Neural progenitor cell (in vitro differentiated cells): ENCODE measurements around the gene SLC44A5. TPM values are rescaled to one million over a fixed set of nuclear protein-coding genes. Genes with fewer than 3 reads are reported as not detected.

Experiments used
- DNase-seq: peaks from one replicate; pipeline ENCODE4 v3.0.0-alpha.2; 2016; ENCODE audit warnings: low spot score
- H2AFZ ChIP-seq: fragments of 200-600 bp; sonication (generic); replicated peaks from 2 replicates; pipeline ENCODE4 v1.6.1; 2016; ENCODE audit warnings: antibody characterized with exemption
- H3F3A ChIP-seq: fragments of 200-600 bp; sonication (generic); 2 replicates; pipeline ENCODE4 v1.6.1; 2016; ENCODE audit warnings: antibody characterized with exemption, low read depth
- H3K27ac ChIP-seq: fragments of 200-600 bp; sonication (generic); 2 replicates; pipeline ENCODE4 v1.5.1; 2016; ENCODE audit warnings: mild to moderate bottlenecking
- H3K27me3 ChIP-seq: fragments of 200-600 bp; sonication (generic); 2 replicates; pipeline ENCODE4 v1.6.1; 2016; ENCODE audit warnings: mild to moderate bottlenecking, moderate library complexity
- H3K36me3 ChIP-seq: fragments of 200-600 bp; sonication (generic); 2 replicates; pipeline ENCODE4 v1.5.1; 2016
- H3K4me1 ChIP-seq: fragments of 200-600 bp; sonication (generic); 2 replicates; pipeline ENCODE4 v1.6.1; 2016; ENCODE audit warnings: mixed run types
- H3K4me2 ChIP-seq: fragments of 200-600 bp; sonication (generic); 2 replicates; pipeline ENCODE4 v1.6.1; 2016
- H3K4me3 ChIP-seq: fragments of 200-600 bp; sonication (generic); 2 replicates; pipeline ENCODE4 v1.5.1; 2016
- H3K79me2 ChIP-seq: fragments of 200-600 bp; sonication (generic); 2 replicates; pipeline ENCODE4 v1.6.1; 2016; ENCODE audit warnings: low read depth
- H3K9ac ChIP-seq: fragments of 200-600 bp; sonication (generic); 2 replicates; pipeline ENCODE4 v1.6.1; 2016
- H3K9me3 ChIP-seq: fragments of 200-600 bp; sonication (generic); 2 replicates; pipeline ENCODE4 v1.5.1; 2016; ENCODE audit warnings: low read depth
- H4K20me1 ChIP-seq: fragments of 200-600 bp; sonication (generic); 2 replicates; pipeline ENCODE4 v1.6.1; 2016; ENCODE audit warnings: low read depth
- H3K27ac Mint-ChIP-seq: 3 replicates; pipeline ENCODE4 v1.8.0; 2021; ENCODE audit warnings: mixed read lengths
- H3K27me3 Mint-ChIP-seq: 2 replicates; pipeline ENCODE4 v1.8.0; 2022; ENCODE audit warnings: low read depth, mild to moderate bottlenecking, inconsistent platforms, moderate library complexity, mixed read lengths; ENCODE audit not compliant: insufficient read depth
- H3K36me3 Mint-ChIP-seq: 3 replicates; pipeline ENCODE4 v1.8.0; 2021; ENCODE audit warnings: mixed read lengths
- H3K4me1 Mint-ChIP-seq: 3 replicates; pipeline ENCODE4 v1.8.0; 2021; ENCODE audit warnings: mixed read lengths
- H3K4me3 Mint-ChIP-seq: 3 replicates; pipeline ENCODE4 v1.8.0; 2021; ENCODE audit warnings: mild to moderate bottlenecking, moderate library complexity, mixed read lengths
- H3K9me3 Mint-ChIP-seq: 3 replicates; pipeline ENCODE4 v1.8.0; 2020; ENCODE audit warnings: mixed read lengths
- EZH2 ChIP-seq: fragments of 200-600 bp; sonication (generic); IDR thresholded peaks from 2 replicates; pipeline ENCODE4 v1.6.1; 2017; ENCODE audit warnings: antibody characterized with exemption, mild to moderate bottlenecking, moderate library complexity
- EZH2phosphoT487 ChIP-seq: fragments of 200-600 bp; sonication (generic); IDR thresholded peaks from 2 replicates; pipeline ENCODE4 v1.6.1; 2017; ENCODE audit warnings: antibody characterized with exemption
- total RNA-seq: library from RNA; depleted of rRNA; stranded (reverse); fragments of >200 nt; gene quantifications from 2 replicates; pipeline ENCODE4 v1.2.3, GENCODE V29; 2015; ENCODE audit warnings: low replicate concordance
- TF ChIP-seq, protein P1 (sequence below): fragments of 200-600 bp; sonication (generic); IDR thresholded peaks from 2 replicates; pipeline ENCODE4 v1.5.1; 2017; ENCODE audit warnings: antibody characterized with exemption, mild to moderate bottlenecking

Gene SLC44A5
- total RNA-seq, 1 donor from 2014 or later: 25.3 TPM

DNA sequence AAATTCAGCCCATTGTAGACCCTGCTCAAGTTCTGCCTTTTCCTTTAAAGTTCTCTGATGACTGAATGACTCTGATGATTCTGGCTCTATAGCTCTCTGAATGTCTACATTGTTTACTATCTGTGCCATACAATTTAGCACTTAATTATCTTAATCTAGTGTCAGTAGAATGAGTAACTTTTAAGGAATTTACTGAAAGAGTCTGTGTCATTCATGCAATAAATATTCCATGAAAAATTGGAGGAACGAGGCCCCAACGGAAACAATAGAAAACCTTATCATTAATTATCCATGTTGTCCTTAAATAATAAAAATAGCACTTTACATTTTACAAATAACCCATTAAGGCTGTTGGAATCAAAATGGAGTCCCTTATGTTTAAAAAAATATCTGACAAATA is 77.8 kb downstream of the SLC44A5 start:
- H3K27me3 Mint-ChIP-seq: no peaks in the 10 kb centered on the region
- TF ChIP-seq EZH2 (no peak), EZH2phosphoT487 (no peak)
- TF ChIP-seq, protein P1, sequence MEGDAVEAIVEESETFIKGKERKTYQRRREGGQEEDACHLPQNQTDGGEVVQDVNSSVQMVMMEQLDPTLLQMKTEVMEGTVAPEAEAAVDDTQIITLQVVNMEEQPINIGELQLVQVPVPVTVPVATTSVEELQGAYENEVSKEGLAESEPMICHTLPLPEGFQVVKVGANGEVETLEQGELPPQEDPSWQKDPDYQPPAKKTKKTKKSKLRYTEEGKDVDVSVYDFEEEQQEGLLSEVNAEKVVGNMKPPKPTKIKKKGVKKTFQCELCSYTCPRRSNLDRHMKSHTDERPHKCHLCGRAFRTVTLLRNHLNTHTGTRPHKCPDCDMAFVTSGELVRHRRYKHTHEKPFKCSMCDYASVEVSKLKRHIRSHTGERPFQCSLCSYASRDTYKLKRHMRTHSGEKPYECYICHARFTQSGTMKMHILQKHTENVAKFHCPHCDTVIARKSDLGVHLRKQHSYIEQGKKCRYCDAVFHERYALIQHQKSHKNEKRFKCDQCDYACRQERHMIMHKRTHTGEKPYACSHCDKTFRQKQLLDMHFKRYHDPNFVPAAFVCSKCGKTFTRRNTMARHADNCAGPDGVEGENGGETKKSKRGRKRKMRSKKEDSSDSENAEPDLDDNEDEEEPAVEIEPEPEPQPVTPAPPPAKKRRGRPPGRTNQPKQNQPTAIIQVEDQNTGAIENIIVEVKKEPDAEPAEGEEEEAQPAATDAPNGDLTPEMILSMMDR: no peak

DNA sequence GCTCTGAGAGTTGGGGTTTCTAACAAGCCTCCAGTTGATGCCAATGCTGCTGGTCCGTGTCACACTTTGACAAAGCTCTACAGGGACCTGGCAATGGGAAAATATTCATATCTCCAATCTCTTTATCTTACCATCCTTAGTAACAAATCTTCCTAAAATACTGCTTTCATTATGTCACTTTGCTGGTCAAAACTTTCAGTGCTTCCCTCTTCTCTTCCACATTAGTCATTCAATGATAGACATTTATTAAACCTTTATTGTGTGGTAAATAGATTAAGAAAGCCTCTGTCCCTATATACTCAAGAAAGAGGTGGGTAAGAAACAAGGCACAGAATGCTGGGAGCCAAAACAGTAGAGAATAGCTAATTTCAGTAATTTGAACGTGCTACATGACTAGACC is 79.3 kb downstream of the SLC44A5 start:
- DNase-seq: no peak
- Histone ChIP-seq H3K9me3 (no peaks in the 10 kb centered on the region), H3K4me2 (no peak overlapping the region), H2AFZ (no peak overlapping the region), H3K9ac (no peak overlapping the region), H3F3A (no peaks in the 10 kb centered on the region), H4K20me1 (no peaks in the 10 kb centered on the region), H3K27me3 (no peaks in the 10 kb centered on the region), H3K79me2 (no peaks in the 10 kb centered on the region), H3K4me3 (no peak overlapping the region), H3K27ac (no peak overlapping the region), H3K36me3 (no peaks in the 10 kb centered on the region), H3K4me1 (peaks cover 11% of the 10 kb centered on the region)
- Mint-ChIP-seq H3K27ac (no peak overlapping the region), H3K27me3 (no peaks in the 10 kb centered on the region), H3K9me3 (no peaks in the 10 kb centered on the region), H3K4me3 (no peak overlapping the region), H3K4me1 (peaks cover 20% of the 10 kb centered on the region), H3K36me3 (no peaks in the 10 kb centered on the region)
- TF ChIP-seq EZH2phosphoT487: no peak
- TF ChIP-seq, protein P1: no peak
- no peak for TF ChIP-seq EZH2

More for the DNA sequence above, 77.8 kb downstream of the SLC44A5 start:
- H3K27ac ChIP-seq: no peak overlapping the region
- no peaks in the 10 kb centered on the region for H3F3A ChIP-seq
- H2AFZ ChIP-seq: no peak overlapping the region
- H3K4me3 ChIP-seq: no peak overlapping the region
- H3K4me1 Mint-ChIP-seq: peaks cover 16% of the 10 kb centered on the region
- H3K79me2 ChIP-seq: no peaks in the 10 kb centered on the region
- no peaks in the 10 kb centered on the region for H3K9me3 Mint-ChIP-seq
- no peaks in the 10 kb centered on the region for H3K36me3 Mint-ChIP-seq
- no peak overlapping the region for H3K4me3 Mint-ChIP-seq
- no peaks in the 10 kb centered on the region for H3K36me3 ChIP-seq
- no peaks in the 10 kb centered on the region for H3K9me3 ChIP-seq
- no peak overlapping the region for H3K4me2 ChIP-seq
- H3K27ac Mint-ChIP-seq: no peak overlapping the region
- peaks cover 11% of the 10 kb centered on the region for H3K4me1 ChIP-seq
- H4K20me1 ChIP-seq: no peaks in the 10 kb centered on the region
- no peak overlapping the region for H3K9ac ChIP-seq
- DNase-seq: no peak
- no peaks in the 10 kb centered on the region for H3K27me3 ChIP-seq

DNA sequence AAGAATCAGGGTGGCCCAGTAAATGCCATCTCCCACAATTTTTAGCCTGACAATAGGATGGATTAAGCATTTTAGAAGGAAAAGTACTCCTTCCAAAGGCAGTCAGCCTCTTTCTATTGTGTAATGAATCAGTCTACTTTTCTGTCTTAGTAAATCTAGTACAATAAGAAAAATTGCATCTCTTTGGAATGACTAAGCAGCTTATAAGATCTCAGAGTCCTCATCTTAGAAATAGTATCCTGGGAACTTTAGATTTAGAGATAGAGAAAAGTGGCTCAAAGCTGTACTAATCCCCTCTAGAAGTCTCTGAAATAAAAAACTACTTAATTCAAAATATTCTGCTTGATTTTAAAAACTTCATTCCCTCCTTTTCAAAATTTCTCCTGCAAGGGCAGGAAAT is 81.4 kb downstream of the SLC44A5 start:
- Mint-ChIP-seq H3K9me3 (no peaks in the 10 kb centered on the region), H3K27me3 (no peaks in the 10 kb centered on the region), H3K36me3 (no peaks in the 10 kb centered on the region), H3K4me1 (peaks cover 20% of the 10 kb centered on the region), H3K27ac (no peak overlapping the region), H3K4me3 (no peak overlapping the region)
- H4K20me1 ChIP-seq: no peaks in the 10 kb centered on the region
- H2AFZ ChIP-seq: no peak overlapping the region
- no peak overlapping the region for H3K27ac ChIP-seq
- TF ChIP-seq, protein P1: no peak
- TF ChIP-seq EZH2 (no peak), EZH2phosphoT487 (no peak)
- H3K79me2 ChIP-seq: no peaks in the 10 kb centered on the region
- no peaks in the 10 kb centered on the region for H3K27me3 ChIP-seq
- no peaks in the 10 kb centered on the region for H3K36me3 ChIP-seq
- H3K4me2 ChIP-seq: peak overlapping the region; percentile 23
- peak; percentile 6 for DNase-seq
- no peak overlapping the region for H3K4me3 ChIP-seq
- H3K4me1 ChIP-seq: peaks cover 11% of the 10 kb centered on the region
- no peaks in the 10 kb centered on the region for H3K9me3 ChIP-seq
- no peak overlapping the region for H3K9ac ChIP-seq
- H3F3A ChIP-seq: no peaks in the 10 kb centered on the region
